SK-N-SH (cell line): ENCODE results near the gene SYNJ2. TPM values are rescaled to one million over a fixed set of nuclear protein-coding genes. Genes with fewer than 3 reads are reported as not detected.

Experiments used
- CTCF ChIA-PET: fragments of 300-600, 350-600 bp; formaldehyde crosslinking; extraction: SDS; loops from one replicate; lab custom pipeline; 2021; lab: Yijun Ruan, JAX
- POLR2A ChIA-PET: fragments of 350-600 bp; sonication (Branson Sonifier 250); formaldehyde crosslinking; extraction: SDS; loops from one replicate; lab custom pipeline; 2020; ENCODE audit warnings: antibody characterized with exemption, inconsistent platforms; lab: Yijun Ruan, JAX
- DNase-seq: peaks from one replicate; pipeline ENCODE4 v3.0.0; 2012
- H2AFZ ChIP-seq: fragments of 200-600 bp; sonication (generic); 2 replicates; pipeline ENCODE4 v1.8.1; 2016; ENCODE audit warnings: antibody characterized with exemption, mild to moderate bottlenecking, low read depth
- H3F3A ChIP-seq: fragments of 200-600 bp; sonication (generic); replicated peaks from 2 replicates; pipeline ENCODE3; 2016; ENCODE audit warnings: antibody characterized with exemption, mild to moderate bottlenecking; ENCODE audit not compliant: insufficient read depth
- H3K27ac ChIP-seq, 2 experiments: fragments of 200-500 bp in 1 of 2; fragments of 200-600 bp in 1 of 2; sonication (Bioruptor generic) in 1 of 2; sonication (generic), shearing (Covaris generic) in 1 of 2; 2 replicates each; pipeline versions ENCODE4 v1.5.1 to v1.6.1; 2014 to 2016; ENCODE audit warnings: low read depth in 2 of 2, inconsistent platforms in 1 of 2, low read length in 1 of 2, mild to moderate bottlenecking in 1 of 2, mixed read lengths in 1 of 2
- H3K27me3 ChIP-seq: fragments of 200-600 bp; sonication (generic), shearing (Covaris generic); 2 replicates; pipeline ENCODE4 v1.6.1; 2016; ENCODE audit warnings: mixed run types; ENCODE audit not compliant: insufficient read depth
- H3K36me3 ChIP-seq, 2 experiments: fragments of 200-500 bp in 1 of 2; fragments of 200-600 bp in 1 of 2; sonication (Bioruptor generic) in 1 of 2; sonication (generic) in 1 of 2; replicated peaks in 1 of 2; 2 replicates each; pipeline versions ENCODE3 to v1.5.1; 2014 to 2016; ENCODE audit warnings: low read length in 1 of 2, mild to moderate bottlenecking in 1 of 2; ENCODE audit not compliant: insufficient read depth in 2 of 2, control insufficient read depth in 1 of 2
- H3K4me1 ChIP-seq, 2 experiments: fragments of 200-500 bp in 1 of 2; fragments of 200-600 bp in 1 of 2; sonication (Bioruptor generic) in 1 of 2; sonication (generic), shearing (Covaris generic) in 1 of 2; 2 replicates each; pipeline versions ENCODE4 v1.5.1 to v1.6.1; 2014 to 2016; ENCODE audit warnings: low read depth in 1 of 2, low read length in 1 of 2, mixed run types in 1 of 2; ENCODE audit not compliant: insufficient read depth in 2 of 2, control insufficient read depth in 1 of 2
- H3K4me2 ChIP-seq: fragments of 200-600 bp; sonication (generic), shearing (Covaris generic); 2 replicates; pipeline ENCODE4 v1.6.1; 2017; ENCODE audit warnings: mixed run types
- H3K4me3 ChIP-seq, 2 experiments: fragments of 200-500 bp in 1 of 2; fragments of 200-600 bp in 1 of 2; sonication (Bioruptor generic) in 1 of 2; sonication (generic), shearing (Covaris generic) in 1 of 2; 2 replicates each; pipeline versions ENCODE4 v1.5.1 to v1.8.1; 2014 to 2016; ENCODE audit warnings: low read depth in 2 of 2, inconsistent platforms in 1 of 2, low read length in 1 of 2, mild to moderate bottlenecking in 1 of 2, mixed read lengths in 1 of 2, moderate library complexity in 1 of 2
- H3K79me2 ChIP-seq: fragments of 200-600 bp; sonication (generic); 2 replicates; pipeline ENCODE4 v1.8.1; 2017; ENCODE audit warnings: mild to moderate bottlenecking; ENCODE audit not compliant: insufficient read depth
- H3K9ac ChIP-seq: fragments of 200-600 bp; sonication (generic); 2 replicates; pipeline ENCODE4 v1.6.1; 2017; ENCODE audit warnings: mixed run types
- H3K9me2 ChIP-seq: fragments of 200-600 bp; sonication (generic); 2 replicates; pipeline ENCODE4 v1.6.1; 2017; ENCODE audit warnings: mixed run types
- H3K9me3 ChIP-seq: fragments of 200-600 bp; sonication (generic); 2 replicates; pipeline ENCODE4 v1.6.1; 2017; ENCODE audit warnings: mixed run types, mild to moderate bottlenecking, moderate library complexity
- H4K20me1 ChIP-seq: fragments of 200-600 bp; sonication (generic); 2 replicates; pipeline ENCODE4 v1.6.1; 2017; ENCODE audit warnings: mild to moderate bottlenecking, mixed run types; ENCODE audit not compliant: insufficient read depth
- CHD2 ChIP-seq: fragments of 150-350 bp; IDR thresholded peaks from 2 replicates; pipeline ENCODE4 v1.6.1; 2018; ENCODE audit warnings: low read length; ENCODE audit not compliant: partially characterized antibody
- EZH2phosphoT487 ChIP-seq: fragments of 200-600 bp; sonication (generic); IDR thresholded peaks from 2 replicates; pipeline ENCODE4 v1.6.1; 2017; ENCODE audit warnings: low read depth, mixed run types, mild to moderate bottlenecking, antibody characterized with exemption, moderate library complexity, borderline replicate concordance
- JUND ChIP-seq: IDR thresholded peaks from 2 replicates; pipeline ENCODE4 v1.4.0; 2012
- NFIC ChIP-seq: IDR thresholded peaks from 2 replicates; pipeline ENCODE4 v1.4.0; 2012; ENCODE audit warnings: borderline replicate concordance
- NRF1 ChIP-seq: IDR thresholded peaks from 2 replicates; pipeline ENCODE4 v1.6.1; 2012; ENCODE audit warnings: low read depth, mild to moderate bottlenecking, low read length
- RAD21 ChIP-seq: IDR thresholded peaks from 2 replicates; pipeline ENCODE4 v1.6.1; 2012; ENCODE audit warnings: mild to moderate bottlenecking, low read length
- REST ChIP-seq: IDR thresholded peaks from 2 replicates; pipeline ENCODE4 v1.6.1; 2012; ENCODE audit warnings: mild to moderate bottlenecking, low read depth, low read length, moderate library complexity
- RFX5 ChIP-seq: IDR thresholded peaks from 2 replicates; pipeline ENCODE4 v1.6.1; 2012; ENCODE audit warnings: mild to moderate bottlenecking, improper control_type of control experiment, low read length
- RXRA ChIP-seq: IDR thresholded peaks from 2 replicates; pipeline ENCODE4 v1.4.0; 2012; ENCODE audit warnings: low read depth, mild to moderate bottlenecking, borderline replicate concordance
- USF2 ChIP-seq: fragments of 150-350 bp; IDR thresholded peaks from 2 replicates; pipeline ENCODE4 v1.6.1; 2017; ENCODE audit warnings: antibody characterized with exemption, low read length, low read depth, borderline replicate concordance
- YY1 ChIP-seq: IDR thresholded peaks from 2 replicates; pipeline ENCODE4 v1.4.0; 2012; ENCODE audit warnings: low read depth, mild to moderate bottlenecking
- WGBS: methylation state at CpG from one replicate; pipeline ENCODE4 v1.1.6; 2017; ENCODE audit warnings: low lambda C conversion rate; 5-methylcytosine and 5-hydroxymethylcytosine counted together
- polyA plus RNA-seq, 3 experiments: library from polyadenylated mRNA; depleted of rRNA; stranded (reverse); fragments of >200 nt; gene quantifications; 2 replicates each; pipeline ENCODE4 v1.2.3, GENCODE V29; 2012

SYNJ2 gene
- polyA plus RNA-seq, 1 of the 3 experiments (the other 2 are of a cell fraction): 40.0 TPM

- POLR2A ChIA-PET: no interaction called here
- TF ChIP-seq YY1: no peak
- TF ChIP-seq RFX5: no peak
- no peak for TF ChIP-seq CHD2
- TF ChIP-seq USF2: no peak
- TF ChIP-seq EZH2phosphoT487: no peak
- no peak for TF ChIP-seq RAD21
- no peak for TF ChIP-seq RXRA
- peaks cover 9 to 49% of the 10 kb centered on the region in 2 experiments for H3K36me3 ChIP-seq
- H3K9ac ChIP-seq: no peak overlapping the region
- WGBS: 95% methylated on average over 20 of the region's 20 CpGs
- no peak overlapping the region for H3K4me3 ChIP-seq
- H3K4me2 ChIP-seq: no peak overlapping the region
- peaks cover 17 to 18% of the 10 kb centered on the region in 2 experiments for H3K4me1 ChIP-seq
- H3K9me2 ChIP-seq: no peaks in the 10 kb centered on the region
- H3K27ac ChIP-seq: 0 out of 4 replicates have a peak overlapping the region, but pooled peaks of 1 of the 2 experiments have one; percentile 21
- H3K79me2 ChIP-seq: peaks cover 67% of the 10 kb centered on the region
- no peaks in the 10 kb centered on the region for H4K20me1 ChIP-seq
- no peaks in the 10 kb centered on the region for H3K27me3 ChIP-seq
- no peak overlapping the region for H2AFZ ChIP-seq
- DNase-seq: no peak
- CTCF ChIA-PET: interaction anchor here (1.1 kb wide), 1 partner anchor 12 kb away, joined by 3 read pairs; no protein-coding TSS in a partner anchor
- peaks cover 21% of the 10 kb centered on the region for H3F3A ChIP-seq
- H3K9me3 ChIP-seq: no peaks in the 10 kb centered on the region
Observed at GRCh38 chr6:158046201-158047126, 64.8 kb downstream of the SYNJ2 start.

- Histone ChIP-seq H3K79me2 (peaks cover 68% of the 10 kb centered on the region), H3K9me2 (no peaks in the 10 kb centered on the region), H3K27me3 (no peaks in the 10 kb centered on the region), H3K36me3 (peaks cover 9 to 55% of the 10 kb centered on the region in 2 experiments), H4K20me1 (no peaks in the 10 kb centered on the region), H3K4me1 (peaks cover 10 to 12% of the 10 kb centered on the region in 2 experiments), H3K4me3 (no peak overlapping the region), H3K27ac (0 out of 4 replicates have a peak overlapping the region, but pooled peaks of 1 of the 2 experiments have one; percentile 2), H3K9ac (no peak overlapping the region), H3F3A (peaks cover 16% of the 10 kb centered on the region), H2AFZ (no peak overlapping the region), H3K4me2 (no peak overlapping the region), H3K9me3 (no peaks in the 10 kb centered on the region)
- no peak for DNase-seq
- ChIA-PET CTCF (interaction anchor here (1.1 kb wide), 1 partner anchor 12 kb away, joined by 3 read pairs; no protein-coding TSS in a partner anchor), POLR2A (no interaction called here)
- WGBS: 94% methylated on average over 10 of the region's 10 CpGs
- no peak for TF ChIP-seq JUND
- no peak for TF ChIP-seq NRF1
- no peak for TF ChIP-seq REST
- no peak for TF ChIP-seq CHD2
- no peak for TF ChIP-seq NFIC
Observed at GRCh38 chr6:158047127-158047518, 65.5 kb downstream of the SYNJ2 start.
